RWPE1 (cell line): ENCODE measurements around the gene BCL2L11.
A peak's percentile ranks its signal among the peaks of the same experiment; 100 is the strongest.

Experiments used
- CTCF ChIA-PET: fragments of 350-600 bp; sonication (Branson Sonifier 250); formaldehyde crosslinking; extraction: SDS; loops from one replicate; lab custom pipeline; 2021; lab: Yijun Ruan, JAX
- POLR2A ChIA-PET: fragments of 400-600 bp; formaldehyde crosslinking; extraction: SDS; loops from one replicate; lab custom pipeline; 2020; ENCODE audit warnings: antibody characterized with exemption; ENCODE audit not compliant: low non-redundant PET; lab: Yijun Ruan, JAX
- DNase-seq: peaks from one replicate; pipeline ENCODE4 v3.0.0; 2012; ENCODE audit warnings: low spot score
- H3K27ac ChIP-seq: fragments of 450-650 bp; 2 replicates; pipeline ENCODE4 v1.5.1; 2017
- CTCF ChIP-seq: fragments of 450-650 bp; conservative IDR thresholded peaks from 2 replicates; pipeline ENCODE4 v1.5.1; 2017; ENCODE audit warnings: low read depth, mild to moderate bottlenecking

Gene BCL2L11

DNA sequence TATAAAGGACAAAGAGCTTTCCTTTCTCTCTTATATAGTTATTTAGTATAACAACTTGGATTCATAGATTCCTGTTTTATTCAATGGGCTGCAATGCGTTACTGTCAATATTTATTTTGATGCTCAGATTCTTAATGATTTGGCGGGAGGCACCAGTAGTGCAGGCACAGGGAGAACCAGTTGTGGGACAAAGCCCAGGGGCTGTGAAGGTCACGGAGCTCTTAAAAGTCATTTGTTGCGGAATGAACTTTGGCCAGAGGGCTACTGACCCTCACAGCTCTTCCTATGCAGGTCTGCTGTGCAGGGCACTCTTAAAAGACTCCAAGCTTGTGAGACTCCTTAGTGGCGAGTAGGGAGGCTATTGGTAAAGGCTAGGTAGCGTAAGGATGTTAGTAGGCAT is 34.0 kb downstream of the BCL2L11 start:
- H3K27ac ChIP-seq: peak overlapping the region; percentile 46; the same call in 1 of the 2 replicates
- no peak for DNase-seq
- no peak for TF ChIP-seq CTCF
- POLR2A ChIA-PET: no interaction called here
- CTCF ChIA-PET: no interaction called here

GRCh38 chr2:111155610-111156009 is 34.9 kb downstream of the BCL2L11 start:
- POLR2A ChIA-PET: no interaction called here

DNA sequence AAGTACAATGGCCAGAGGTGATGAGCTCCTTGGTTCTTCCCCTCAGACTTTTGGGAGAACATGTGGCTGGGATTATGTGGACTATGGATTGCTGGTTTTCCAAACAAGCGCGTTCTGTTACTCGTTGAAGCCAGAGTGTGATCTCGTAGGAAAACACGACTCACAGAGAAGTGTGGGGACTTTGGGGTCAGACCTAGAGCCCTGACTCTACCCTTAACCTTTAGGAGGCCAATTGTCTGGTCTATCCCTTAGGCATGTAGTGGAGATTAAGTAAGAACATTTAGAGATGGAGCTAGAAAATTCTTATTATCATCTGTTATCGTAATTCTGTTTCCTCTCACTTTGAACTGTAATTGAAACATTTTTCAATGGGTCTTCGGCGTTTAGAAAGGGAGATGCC is 35.8 kb downstream of the BCL2L11 start:
- H3K27ac ChIP-seq: no peak overlapping the region
- ChIA-PET POLR2A (no interaction called here), CTCF (no interaction called here)
- DNase-seq: no peak
- TF ChIP-seq CTCF: no peak

More at GRCh38 chr2:111155610-111156009, 34.9 kb downstream of the BCL2L11 start:
- CTCF ChIA-PET: no interaction called here
- DNase-seq: peak; percentile 45
- no peak for TF ChIP-seq CTCF
- H3K27ac ChIP-seq: peak overlapping the region; percentile 46

- CTCF ChIA-PET: no interaction called here
- POLR2A ChIA-PET: no interaction called here
- no peak for TF ChIP-seq CTCF
- no peak overlapping the region for H3K27ac ChIP-seq
- DNase-seq: no peak
Measured at GRCh38 chr2:111157071-111157661, 36.5 kb downstream of the BCL2L11 start.

- no peak overlapping the region for H3K27ac ChIP-seq
- no peak for DNase-seq
- POLR2A ChIA-PET: no interaction called here
- CTCF ChIA-PET: no interaction called here
- no peak for TF ChIP-seq CTCF
Measured at GRCh38 chr2:111157798-111158197, 37.1 kb downstream of the BCL2L11 start.

DNA sequence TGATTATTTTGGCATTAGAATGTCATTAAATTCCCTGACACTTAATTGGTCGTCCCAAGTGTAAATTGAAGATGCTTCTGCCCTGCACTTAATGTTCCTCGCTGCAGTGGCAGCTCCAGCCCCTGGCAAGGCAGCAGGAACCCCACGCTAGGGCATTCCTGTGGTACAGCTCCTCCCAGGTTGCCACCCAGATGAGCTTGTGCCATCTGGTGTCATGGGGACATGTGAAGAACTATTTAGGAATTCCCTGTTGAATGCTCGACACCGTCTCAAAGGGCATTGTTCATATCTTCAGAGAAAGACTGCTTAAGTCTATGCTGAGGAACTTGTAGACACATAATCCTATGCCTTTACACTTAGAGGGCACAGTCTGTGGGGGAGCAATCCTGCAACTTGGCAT is 38.9 kb downstream of the BCL2L11 start:
- peak overlapping the region; percentile 21; the same call in 1 of the 2 replicates for H3K27ac ChIP-seq
- ChIA-PET CTCF (no interaction called here), POLR2A (no interaction called here)
- no peak for DNase-seq
- TF ChIP-seq CTCF: no peak
